Cardiac muscle cell (in vitro differentiated cells and primary cell): ENCODE data around the gene RRP15. TPM values are rescaled to one million over a fixed set of nuclear protein-coding genes. Genes with fewer than 3 reads are reported as not detected.

Source experiments
- DNase-seq, 2 donors: peaks; one replicate each; pipeline versions ENCODE4 v3.0.0 to v3.0.0-alpha.2; 2010 to 2017; ENCODE audit warnings: low read depth in 1 of 2, low spot score in 1 of 2
- H3K27ac ChIP-seq: fragments of 200-600 bp; sonication (generic); 2 replicates; pipeline ENCODE4 v1.5.1; 2016
- H3K27me3 ChIP-seq: fragments of 200-600 bp; sonication (generic); 2 replicates; pipeline ENCODE4 v1.6.0; 2016; ENCODE audit warnings: control low read depth
- H3K36me3 ChIP-seq: fragments of 200-600 bp; sonication (generic); 2 replicates; pipeline ENCODE4 v1.5.1; 2016; ENCODE audit warnings: control low read depth
- H3K4me1 ChIP-seq: fragments of 200-600 bp; sonication (generic); 2 replicates; pipeline ENCODE4 v1.8.1; 2017; ENCODE audit warnings: low read depth, mild to moderate bottlenecking, mixed run types
- H3K4me3 ChIP-seq: fragments of 200-600 bp; sonication (generic); 2 replicates; pipeline ENCODE4 v1.5.1; 2016; ENCODE audit warnings: mild to moderate bottlenecking
- H3K9me3 ChIP-seq: fragments of 200-600 bp; sonication (generic); 2 replicates; pipeline ENCODE4 v1.5.1; 2017; ENCODE audit warnings: low read depth, mild to moderate bottlenecking, control low read depth
- CTCF ChIP-seq: IDR thresholded peaks from 2 replicates; pipeline ENCODE4 v1.5.1; 2012; ENCODE audit warnings: low read depth, mild to moderate bottlenecking, low read length
- polyA plus RNA-seq: library from polyadenylated mRNA; unstranded; fragments of >200 nt; fragmentation: Nextera tagmentation; extraction: Ambion mirVana; gene quantifications from 2 replicates; pipeline ENCODE4 v1.2.1, GENCODE V29; 2016
- total RNA-seq: library from RNA; depleted of rRNA; stranded (reverse); fragments of >200 nt; gene quantifications from 2 replicates; pipeline ENCODE4 v1.2.3, GENCODE V29; 2016

The RRP15 gene
- total and polyA plus RNA-seq, 2 experiments from 2014 or later: 5.4 to 13.3 TPM

- Histone ChIP-seq H3K36me3 (peaks cover 8% of the 10 kb centered on the region), H3K9me3 (no peaks in the 10 kb centered on the region), H3K27ac (peak overlapping the region; percentile 93), H3K4me1 (peaks cover 25% of the 10 kb centered on the region), H3K4me3 (peak overlapping the region; percentile 94), H3K27me3 (no peaks in the 10 kb centered on the region)
- DNase-seq: peak; percentile 45 to 52
- TF ChIP-seq CTCF: no peak
These were observed 62.2 kb downstream of the RRP15 start for GRCh38 chr1:218347336-218347722.

- H3K9me3 ChIP-seq: no peaks in the 10 kb centered on the region
- DNase-seq: peak; percentile 77 to 78
- H3K27ac ChIP-seq: peak overlapping the region; percentile 93
- peaks cover 29% of the 10 kb centered on the region for H3K4me1 ChIP-seq
- H3K36me3 ChIP-seq: peaks cover 8% of the 10 kb centered on the region
- peak overlapping the region; percentile 94 for H3K4me3 ChIP-seq
- no peak for TF ChIP-seq CTCF
- H3K27me3 ChIP-seq: no peaks in the 10 kb centered on the region
These were observed 62.9 kb downstream of the RRP15 start for GRCh38 chr1:218347723-218348627.

GRCh38 chr1:218348628-218349071 lies 63.6 kb downstream of the RRP15 start:
- H3K9me3 ChIP-seq: no peaks in the 10 kb centered on the region
- no peak for TF ChIP-seq CTCF
- DNase-seq: peak in 1 of 2 donors; percentile 29
- peaks cover 28% of the 10 kb centered on the region for H3K4me1 ChIP-seq
- H3K27ac ChIP-seq: peak overlapping the region; percentile 93
- no peaks in the 10 kb centered on the region for H3K27me3 ChIP-seq
- peaks cover 8% of the 10 kb centered on the region for H3K36me3 ChIP-seq
- peak overlapping the region; percentile 94 for H3K4me3 ChIP-seq

- TF ChIP-seq CTCF: no peak
- no peaks in the 10 kb centered on the region for H3K9me3 ChIP-seq
- H3K27me3 ChIP-seq: no peaks in the 10 kb centered on the region
- peaks cover 27% of the 10 kb centered on the region for H3K4me1 ChIP-seq
- DNase-seq: no peak
- peaks cover 15% of the 10 kb centered on the region for H3K36me3 ChIP-seq
- H3K4me3 ChIP-seq: peak overlapping the region; percentile 94
- H3K27ac ChIP-seq: peak overlapping the region; percentile 93
These were observed 64.4 kb downstream of the RRP15 start for GRCh38 chr1:218349348-218350034.

- Histone ChIP-seq H3K36me3 (peaks cover 15% of the 10 kb centered on the region), H3K4me1 (peaks cover 29% of the 10 kb centered on the region), H3K27me3 (no peaks in the 10 kb centered on the region), H3K27ac (peak overlapping the region; percentile 61), H3K9me3 (no peaks in the 10 kb centered on the region), H3K4me3 (peak overlapping the region; percentile 94)
- DNase-seq: no peak
- no peak for TF ChIP-seq CTCF
These were observed 65.0 kb downstream of the RRP15 start for GRCh38 chr1:218350035-218350525.
